Retina (tissue), 1 donor: ENCODE results near the gene CACNG6.

Experiments
- DNase-seq: peaks from one replicate; pipeline ENCODE4 v3.0.0-alpha.2; 2016

Gene CACNG6

DNA sequence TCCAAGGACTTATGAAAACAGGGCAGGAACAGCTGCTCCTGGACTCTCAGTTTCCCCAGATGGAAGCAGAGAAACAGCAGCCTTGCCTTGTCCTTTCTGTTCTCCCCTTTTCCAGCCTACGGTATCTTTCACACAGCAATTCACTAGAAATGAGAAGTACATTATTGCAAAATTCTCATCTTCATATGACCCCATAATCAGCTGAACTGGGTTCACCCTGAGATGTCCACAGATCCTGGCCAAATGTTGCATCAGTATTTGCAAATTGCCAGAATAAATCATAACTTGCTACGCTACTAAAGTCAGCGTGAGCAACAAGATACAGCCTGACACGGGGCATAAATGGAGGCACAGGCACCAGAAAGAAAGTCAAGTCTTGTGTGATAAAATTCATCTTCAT, 56.2 kb downstream of the CACNG6 start:
- DNase-seq, result no peak
